Fibroblast of pulmonary artery (primary cell): Measurements from ENCODE around the gene PDCD1LG2.
A peak's percentile ranks its signal among the peaks of the same experiment; 100 is the strongest.

Experiments used
- DNase-seq: peaks from one replicate; pipeline ENCODE4 v3.0.0-alpha.2; 2010; ENCODE audit warnings: low read depth
- H3K4me3 ChIP-seq: replicated peaks from 2 replicates; pipeline ENCODE4 v1.5.1; 2011; ENCODE audit warnings: low read depth, mild to moderate bottlenecking, control low read depth, low read length, moderate library complexity
- TF ChIP-seq, protein P1 (sequence below): IDR thresholded peaks from 2 replicates; pipeline ENCODE4 v1.5.1; 2011; ENCODE audit warnings: mild to moderate bottlenecking, control low read depth, low read length, inconsistent platforms; ENCODE audit errors: missing control alignments

PDCD1LG2 gene

DNA sequence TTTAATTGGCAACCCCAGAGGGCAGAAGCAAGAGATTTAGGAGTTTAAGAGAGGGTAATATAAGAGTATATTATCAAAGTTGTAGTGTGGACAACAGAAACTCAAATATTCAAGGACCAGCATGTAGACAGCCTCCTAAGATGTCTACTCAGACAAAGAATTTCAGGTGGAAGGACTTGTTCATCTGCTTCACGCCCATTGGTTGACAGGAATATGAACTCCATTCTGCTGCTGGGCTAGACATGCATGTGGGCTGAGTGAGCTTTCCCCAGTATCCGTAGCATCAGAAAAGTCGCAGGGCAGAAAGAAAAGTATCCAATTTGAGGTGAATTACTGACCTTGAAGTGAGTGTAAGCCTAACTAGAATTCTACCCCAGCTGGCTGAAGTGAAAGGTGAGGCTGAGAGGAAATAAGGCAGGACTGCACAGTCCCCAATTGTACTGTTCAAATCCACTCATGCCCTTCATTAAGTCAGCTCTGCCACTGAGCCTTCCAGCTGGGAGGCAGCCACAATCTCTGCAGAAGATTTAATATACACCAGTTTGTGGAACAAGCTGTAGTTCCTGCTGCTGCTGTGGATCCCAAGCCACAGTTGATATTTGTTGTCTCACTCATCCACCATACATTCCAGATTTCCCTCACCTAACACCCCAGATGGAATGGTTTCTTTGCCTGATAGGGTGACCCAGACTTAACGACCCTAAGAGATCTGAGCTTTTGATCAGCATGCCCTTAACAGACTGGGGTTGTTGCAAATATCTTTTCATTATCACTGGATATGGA lies 41.2 kb downstream of the PDCD1LG2 start:
- DNase-seq, result no peak
- no peak overlapping the region for H3K4me3 ChIP-seq
- TF ChIP-seq, protein P1, sequence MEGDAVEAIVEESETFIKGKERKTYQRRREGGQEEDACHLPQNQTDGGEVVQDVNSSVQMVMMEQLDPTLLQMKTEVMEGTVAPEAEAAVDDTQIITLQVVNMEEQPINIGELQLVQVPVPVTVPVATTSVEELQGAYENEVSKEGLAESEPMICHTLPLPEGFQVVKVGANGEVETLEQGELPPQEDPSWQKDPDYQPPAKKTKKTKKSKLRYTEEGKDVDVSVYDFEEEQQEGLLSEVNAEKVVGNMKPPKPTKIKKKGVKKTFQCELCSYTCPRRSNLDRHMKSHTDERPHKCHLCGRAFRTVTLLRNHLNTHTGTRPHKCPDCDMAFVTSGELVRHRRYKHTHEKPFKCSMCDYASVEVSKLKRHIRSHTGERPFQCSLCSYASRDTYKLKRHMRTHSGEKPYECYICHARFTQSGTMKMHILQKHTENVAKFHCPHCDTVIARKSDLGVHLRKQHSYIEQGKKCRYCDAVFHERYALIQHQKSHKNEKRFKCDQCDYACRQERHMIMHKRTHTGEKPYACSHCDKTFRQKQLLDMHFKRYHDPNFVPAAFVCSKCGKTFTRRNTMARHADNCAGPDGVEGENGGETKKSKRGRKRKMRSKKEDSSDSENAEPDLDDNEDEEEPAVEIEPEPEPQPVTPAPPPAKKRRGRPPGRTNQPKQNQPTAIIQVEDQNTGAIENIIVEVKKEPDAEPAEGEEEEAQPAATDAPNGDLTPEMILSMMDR, result no peak

GRCh38 chr9:5552301-5552700 lies 42.0 kb downstream of the PDCD1LG2 start:
- H3K4me3 ChIP-seq, result no peak overlapping the region
- no peak for DNase-seq
- TF ChIP-seq, protein P1, result no peak

DNA sequence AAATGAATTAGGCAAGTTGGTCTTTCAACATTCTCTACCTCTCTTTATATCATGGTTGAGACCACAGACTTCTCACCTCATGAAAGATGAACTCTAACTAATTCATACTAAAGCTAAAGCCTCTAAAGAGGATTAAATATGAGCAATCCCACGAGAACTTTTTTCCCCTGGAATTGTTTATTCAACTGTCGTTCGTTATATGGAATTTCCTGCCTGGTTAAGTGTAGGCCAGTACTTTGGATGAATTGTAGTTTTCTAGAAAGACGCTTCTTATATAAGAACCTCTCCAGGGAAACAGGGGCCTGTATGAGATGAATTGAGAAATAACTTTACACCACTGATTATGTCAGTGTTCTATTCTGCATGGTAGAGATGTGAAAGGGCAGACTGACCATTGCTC lies 42.9 kb downstream of the PDCD1LG2 start:
- H3K4me3 ChIP-seq, result no peak overlapping the region
- TF ChIP-seq, protein P1, result no peak
- peak; percentile 81 for DNase-seq

DNA sequence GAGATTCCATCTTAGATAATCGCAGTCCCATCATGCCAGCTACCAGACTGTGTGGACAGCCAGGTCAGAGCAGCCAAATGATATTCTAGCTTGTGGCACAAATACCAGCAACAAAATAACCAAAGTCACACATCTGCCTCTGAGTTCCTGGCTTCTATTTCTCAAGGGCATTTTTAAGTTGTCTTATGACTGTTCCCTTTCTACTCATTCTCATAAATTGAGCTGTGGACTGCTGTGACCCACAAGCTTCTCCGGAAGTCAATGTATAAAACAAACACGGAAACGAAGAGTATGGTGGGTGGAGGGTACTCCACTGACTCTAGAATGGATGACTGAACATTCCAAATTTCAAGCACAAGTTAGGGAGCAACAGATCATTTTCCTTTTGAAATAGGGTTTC lies 43.9 kb downstream of the PDCD1LG2 start:
- TF ChIP-seq, protein P1, result no peak
- H3K4me3 ChIP-seq, result no peak overlapping the region
- DNase-seq, result no peak

GRCh38 chr9:5556101-5556705 lies 45.9 kb downstream of the PDCD1LG2 start:
- H3K4me3 ChIP-seq, result no peak overlapping the region
- no peak for DNase-seq
- TF ChIP-seq, protein P1, result no peak

DNA sequence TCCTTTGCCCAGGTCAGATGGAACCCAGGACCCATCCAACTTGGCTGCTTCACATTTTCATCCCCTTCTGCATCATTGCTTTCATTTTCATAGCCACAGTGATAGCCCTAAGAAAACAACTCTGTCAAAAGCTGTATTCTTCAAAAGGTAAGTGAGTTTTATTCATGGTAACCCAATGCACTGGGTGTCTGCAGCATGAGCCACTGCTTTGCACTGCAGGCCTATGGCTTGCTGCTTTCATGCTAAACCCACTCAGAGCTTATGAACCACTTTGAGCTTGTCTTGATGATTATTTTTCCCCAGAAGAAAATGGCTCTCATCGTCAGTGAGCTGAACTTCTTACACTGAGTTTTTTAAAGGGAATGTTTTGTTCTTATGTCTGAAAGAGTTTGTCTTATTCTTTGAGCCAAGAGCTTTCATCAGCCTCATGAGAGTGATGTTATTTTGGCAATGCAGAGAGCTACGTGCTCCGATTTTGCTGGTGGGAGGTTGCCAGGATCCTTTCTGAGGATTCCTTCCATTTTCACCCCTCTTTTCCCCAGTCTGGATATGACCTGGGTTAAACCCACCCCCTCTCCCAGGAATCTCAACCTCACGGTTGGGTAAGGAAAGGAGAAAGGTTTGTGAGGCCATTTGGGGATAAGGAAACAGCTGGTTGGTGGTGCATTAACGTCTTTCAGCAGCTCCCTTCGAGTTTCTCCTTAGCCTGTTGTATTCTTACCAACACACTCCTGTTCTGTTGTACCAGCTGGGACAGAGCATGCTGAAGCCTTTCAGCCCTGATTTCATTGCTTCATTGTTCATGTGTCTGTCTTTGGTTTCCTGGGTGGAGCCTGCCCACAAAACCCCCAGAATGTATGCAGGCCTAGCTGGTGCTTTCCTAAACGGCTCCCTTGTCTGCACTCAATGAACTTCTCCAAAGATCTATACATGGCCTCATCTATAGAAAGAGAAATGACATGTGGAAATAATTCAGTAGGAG lies 47.6 kb downstream of the PDCD1LG2 start:
- peak; percentile 82 for DNase-seq
- TF ChIP-seq, protein P1, result no peak
- H3K4me3 ChIP-seq, result no peak overlapping the region
